Esophagus (tissue), 2 donors: Measurements from ENCODE around the gene ARAP1. TPM values are rescaled to one million over a fixed set of nuclear protein-coding genes. Genes with fewer than 3 reads are reported as not detected.

Experiments used
- H3K27ac ChIP-seq, 2 donors: one replicate each; pipeline ENCODE4 v1.5.1; 2013; ENCODE audit warnings: low read depth in 2 of 2, mild to moderate bottlenecking in 2 of 2, inconsistent platforms in 1 of 2, low read length in 1 of 2, moderate library complexity in 1 of 2
- H3K27me3 ChIP-seq, 2 donors: one replicate each; pipeline ENCODE4 v1.6.1; 2013; ENCODE audit warnings: low read length in 2 of 2, control low read depth in 1 of 2, mild to moderate bottlenecking in 1 of 2; ENCODE audit not compliant: insufficient read depth in 2 of 2, control insufficient read depth in 1 of 2
- H3K36me3 ChIP-seq, 2 donors: one replicate each; pipeline ENCODE4 v1.6.1; 2013; ENCODE audit warnings: low read length in 1 of 2; ENCODE audit not compliant: control insufficient read depth in 2 of 2, insufficient read depth in 2 of 2
- H3K4me1 ChIP-seq, 2 donors: one replicate each; pipeline ENCODE4 v1.6.1; 2013; ENCODE audit warnings: low read length in 1 of 2; ENCODE audit not compliant: control insufficient read depth in 2 of 2, insufficient read depth in 2 of 2
- H3K4me3 ChIP-seq, 2 donors: one replicate each; pipeline ENCODE4 v1.5.1; 2013; ENCODE audit warnings: low read length in 2 of 2, mild to moderate bottlenecking in 2 of 2, low read depth in 1 of 2, moderate library complexity in 1 of 2
- H3K9me3 ChIP-seq, 2 donors: one replicate each; pipeline ENCODE4 v1.6.1; 2013; ENCODE audit warnings: mild to moderate bottlenecking in 2 of 2, low read depth in 1 of 2, low read length in 1 of 2, moderate library complexity in 1 of 2; ENCODE audit not compliant: control insufficient read depth in 2 of 2, insufficient read depth in 1 of 2
- WGBS, 2 donors: extraction: QIAGEN DNeasy Blood & Tissue Kit; methylation state at CpG; one replicate each; pipeline ENCODE4 v1.1.7; 2013; 5-methylcytosine and 5-hydroxymethylcytosine counted together
- polyA plus RNA-seq, 2 donors: library from polyadenylated mRNA; stranded (reverse); fragments of 200-250 nt; gene quantifications; one replicate each; pipeline ENCODE4 v1.2.3, GENCODE V29; 2013
- donor health status: healthy with polysubstance abuse.
- donor health status: Bipolar disorder and iron deficiency.

Gene ARAP1
- polyA plus RNA-seq, 2 donors: 28.4 to 45.3 TPM

- Histone ChIP-seq H3K27me3 (no peaks in the 10 kb centered on the region), H3K4me3 (no peak overlapping the region), H3K36me3 (peaks cover 2 to 6% of the 10 kb centered on the region in 2 donors), H3K27ac (peak overlapping the region in 1 of 2 donors; percentile 24), H3K4me1 (peaks cover 0 to 3% of the 10 kb centered on the region in 2 donors), H3K9me3 (no peaks in the 10 kb centered on the region)
- 85% methylated on average over 4 of the region's 4 CpGs for WGBS, 2 donors
These were observed 11.6 kb upstream of the ARAP1 start for GRCh38 chr11:72763823-72764222.

- H3K4me3 ChIP-seq: no peak overlapping the region
- WGBS, 2 donors: 49% methylated on average over 5 of the region's 5 CpGs
- H3K4me1 ChIP-seq: no peaks in the 10 kb centered on the region
- no peaks in the 10 kb centered on the region for H3K9me3 ChIP-seq
- no peaks in the 10 kb centered on the region for H3K27me3 ChIP-seq
- H3K36me3 ChIP-seq: peaks cover 4 to 13% of the 10 kb centered on the region in 2 donors
- no peak overlapping the region for H3K27ac ChIP-seq
These were observed 10.6 kb upstream of the ARAP1 start for GRCh38 chr11:72762641-72763304.

GRCh38 chr11:72760539-72761405 lies 8.6 kb upstream of the ARAP1 start:
- peaks cover 4 to 26% of the 10 kb centered on the region in 2 donors for H3K36me3 ChIP-seq

DNA sequence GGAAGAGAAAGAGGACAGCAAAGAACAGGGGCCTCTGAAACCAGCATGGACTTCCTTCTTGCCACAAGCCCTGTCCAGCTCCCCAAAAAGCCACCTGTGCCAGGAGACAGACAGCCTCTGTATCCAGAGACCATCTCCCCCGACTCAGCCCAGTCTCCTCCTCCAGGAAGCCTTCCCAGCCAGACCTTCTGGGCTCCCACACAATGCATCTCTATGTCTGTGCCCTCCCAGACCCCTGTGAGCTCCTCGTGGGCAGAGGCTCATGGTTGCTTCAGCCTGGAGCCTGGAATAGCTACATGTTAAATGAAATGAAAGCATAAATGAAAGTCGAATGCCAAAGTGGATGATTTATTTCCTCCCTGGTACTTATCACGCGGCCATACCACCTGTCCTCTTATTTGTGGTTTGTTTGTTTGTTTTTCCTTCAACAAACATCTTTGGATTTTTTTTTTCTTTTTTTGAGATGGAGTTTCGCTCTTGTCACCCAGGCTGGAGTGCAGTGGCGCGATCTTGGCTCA lies 7.3 kb upstream of the ARAP1 start:
- H3K4me3 ChIP-seq: no peak overlapping the region
- 75 to 84% methylated on average over 8 of the region's 8 CpGs for WGBS, 2 donors
- peaks cover 4 to 30% of the 10 kb centered on the region in 2 donors for H3K36me3 ChIP-seq
- no peaks in the 10 kb centered on the region for H3K4me1 ChIP-seq
- H3K27me3 ChIP-seq: no peaks in the 10 kb centered on the region
- H3K27ac ChIP-seq: no peak overlapping the region
- no peaks in the 10 kb centered on the region for H3K9me3 ChIP-seq

More at GRCh38 chr11:72760539-72761405, 8.6 kb upstream of the ARAP1 start:
- Histone ChIP-seq H3K4me1 (no peaks in the 10 kb centered on the region), H3K27me3 (no peaks in the 10 kb centered on the region), H3K27ac (no peak overlapping the region), H3K4me3 (no peak overlapping the region), H3K9me3 (no peaks in the 10 kb centered on the region)
- 82 to 84% methylated on average over 8 of the region's 8 CpGs for WGBS, 2 donors

GRCh38 chr11:72758690-72759389 lies 6.6 kb upstream of the ARAP1 start:
- 68 to 69% methylated on average over 17 of the region's 17 CpGs for WGBS, 2 donors
- H3K4me3 ChIP-seq: no peak overlapping the region
- H3K9me3 ChIP-seq: no peaks in the 10 kb centered on the region
- H3K27ac ChIP-seq: no peak overlapping the region
- H3K36me3 ChIP-seq: peaks cover 4 to 30% of the 10 kb centered on the region in 2 donors
- no peaks in the 10 kb centered on the region for H3K4me1 ChIP-seq
- no peaks in the 10 kb centered on the region for H3K27me3 ChIP-seq

GRCh38 chr11:72758304-72758689 lies 6.1 kb upstream of the ARAP1 start:
- peaks cover 4 to 30% of the 10 kb centered on the region in 2 donors for H3K36me3 ChIP-seq
- no peaks in the 10 kb centered on the region for H3K27me3 ChIP-seq
- no peaks in the 10 kb centered on the region for H3K4me1 ChIP-seq
- no peak overlapping the region for H3K27ac ChIP-seq
- no peak overlapping the region for H3K4me3 ChIP-seq
- H3K9me3 ChIP-seq: no peaks in the 10 kb centered on the region
- 85 to 92% methylated on average over 7 of the region's 7 CpGs for WGBS, 2 donors

- Histone ChIP-seq H3K27me3 (no peaks in the 10 kb centered on the region), H3K9me3 (no peaks in the 10 kb centered on the region), H3K27ac (no peak overlapping the region), H3K4me1 (peaks cover 0 to 13% of the 10 kb centered on the region in 2 donors), H3K4me3 (no peak overlapping the region), H3K36me3 (peaks cover 4 to 30% of the 10 kb centered on the region in 2 donors)
- WGBS, 2 donors: 82 to 84% methylated on average over 4 of the region's 4 CpGs
These were observed 3.6 kb upstream of the ARAP1 start for GRCh38 chr11:72755713-72756285.

- Histone ChIP-seq H3K27me3 (no peaks in the 10 kb centered on the region), H3K4me3 (no peak overlapping the region), H3K27ac (no peak overlapping the region), H3K36me3 (peaks cover 4 to 30% of the 10 kb centered on the region in 2 donors), H3K4me1 (peaks cover 0 to 13% of the 10 kb centered on the region in 2 donors), H3K9me3 (no peaks in the 10 kb centered on the region)
- WGBS, 2 donors: 88 to 89% methylated on average over 48 of the region's 48 CpGs
These were observed 2.4 kb upstream of the ARAP1 start for GRCh38 chr11:72754544-72755155.

GRCh38 chr11:72754149-72754543 lies 1.9 kb upstream of the ARAP1 start:
- Histone ChIP-seq H3K27me3 (no peaks in the 10 kb centered on the region), H3K4me3 (no peak overlapping the region), H3K36me3 (peaks cover 4 to 29% of the 10 kb centered on the region in 2 donors), H3K4me1 (peaks cover 0 to 13% of the 10 kb centered on the region in 2 donors), H3K27ac (no peak overlapping the region), H3K9me3 (no peaks in the 10 kb centered on the region)
- 95 to 96% methylated on average over 8 of the region's 8 CpGs for WGBS, 2 donors
